Astrocyte (in vitro differentiated cells and primary cell): ENCODE results near the gene MRPL14. TPM values are rescaled to one million over a fixed set of nuclear protein-coding genes. Genes with fewer than 3 reads are reported as not detected.

ENCODE experiments used
- DNase-seq: peaks from one replicate; pipeline ENCODE4 v3.0.0-alpha.2; 2010; ENCODE audit warnings: low read depth
- FAIRE-seq: peaks from 2 replicates; lab custom pipeline; 2011; peaks lifted over from hg19 to GRCh38; lab: Jason Lieb, UNC
- H2AFZ ChIP-seq: 2 replicates; pipeline ENCODE4 v1.6.0; 2012; ENCODE audit warnings: low read depth, low read length, inconsistent platforms
- H3K27ac ChIP-seq: 2 replicates; pipeline ENCODE4 v1.5.1; 2011; ENCODE audit warnings: low read depth, low read length, inconsistent platforms
- H3K27me3 ChIP-seq: 2 replicates; pipeline ENCODE4 v1.6.0; 2011; ENCODE audit warnings: low read length, inconsistent platforms; ENCODE audit not compliant: insufficient read depth
- H3K36me3 ChIP-seq: 2 replicates; pipeline ENCODE4 v1.5.1; 2011; ENCODE audit warnings: low read length, inconsistent platforms; ENCODE audit not compliant: insufficient read depth
- H3K4me1 ChIP-seq: 2 replicates; pipeline ENCODE4 v1.5.1; 2011; ENCODE audit warnings: low read length, inconsistent platforms; ENCODE audit not compliant: insufficient read depth
- H3K4me2 ChIP-seq: 2 replicates; pipeline ENCODE4 v1.6.0; 2012; ENCODE audit warnings: low read length, inconsistent platforms
- H3K4me3 ChIP-seq: 2 replicates; pipeline ENCODE4 v1.5.1; 2011; ENCODE audit warnings: low read depth, mild to moderate bottlenecking, low read length, inconsistent platforms; ENCODE audit not compliant: insufficient read depth
- H3K79me2 ChIP-seq: 2 replicates; pipeline ENCODE4 v1.6.0; 2012; ENCODE audit warnings: mild to moderate bottlenecking, low read length, inconsistent platforms; ENCODE audit not compliant: insufficient read depth
- H3K9ac ChIP-seq: 2 replicates; pipeline ENCODE4 v1.6.0; 2012; ENCODE audit warnings: mild to moderate bottlenecking, low read length, inconsistent platforms
- H3K9me3 ChIP-seq: 2 replicates; pipeline ENCODE4 v1.5.1; 2012; ENCODE audit warnings: low read depth, mild to moderate bottlenecking, low read length, inconsistent platforms; ENCODE audit not compliant: insufficient read depth
- H4K20me1 ChIP-seq: 2 replicates; pipeline ENCODE4 v1.6.0; 2012; ENCODE audit warnings: low read length, inconsistent platforms; ENCODE audit not compliant: insufficient read depth
- H3K27ac Mint-ChIP-seq: one replicate; pipeline ENCODE4 v1.8.0; 2021; ENCODE audit warnings: mild to moderate bottlenecking, mixed read lengths; ENCODE audit not compliant: unreplicated experiment
- H3K27me3 Mint-ChIP-seq: one replicate; pipeline ENCODE4 v1.8.0; 2021; ENCODE audit warnings: low read depth, mixed read lengths; ENCODE audit not compliant: unreplicated experiment
- H3K36me3 Mint-ChIP-seq: one replicate; pipeline ENCODE4 v1.8.0; 2021; ENCODE audit warnings: low read depth, mixed read lengths; ENCODE audit not compliant: unreplicated experiment
- H3K4me1 Mint-ChIP-seq: one replicate; pipeline ENCODE4 v1.8.0; 2021; ENCODE audit warnings: low read depth, mixed read lengths; ENCODE audit not compliant: unreplicated experiment
- H3K4me3 Mint-ChIP-seq: one replicate; pipeline ENCODE4 v1.8.0; 2021; ENCODE audit warnings: mild to moderate bottlenecking, moderate library complexity, mixed read lengths; ENCODE audit not compliant: unreplicated experiment
- H3K9me3 Mint-ChIP-seq: one replicate; pipeline ENCODE4 v1.8.0; 2021; ENCODE audit warnings: mild to moderate bottlenecking, mixed read lengths; ENCODE audit not compliant: unreplicated experiment
- EZH2 ChIP-seq: IDR thresholded peaks from 2 replicates; pipeline ENCODE4 v1.6.1; 2012; ENCODE audit warnings: mild to moderate bottlenecking, low read length, inconsistent platforms; ENCODE audit not compliant: insufficient read depth
- total RNA-seq: library from RNA; stranded (reverse); gene quantifications from 2 replicates; pipeline ENCODE4 v1.2.1, GENCODE V29; 2021
- TF ChIP-seq, protein P1 (sequence below): IDR thresholded peaks from 2 replicates; pipeline ENCODE4 v1.5.1; 2011; ENCODE audit warnings: low read depth, mild to moderate bottlenecking, inconsistent platforms, low read length, moderate library complexity; ENCODE audit not compliant: insufficient read depth

The MRPL14 gene
- total RNA-seq, 1 donor from 2014 or later: 56.1 TPM

DNA sequence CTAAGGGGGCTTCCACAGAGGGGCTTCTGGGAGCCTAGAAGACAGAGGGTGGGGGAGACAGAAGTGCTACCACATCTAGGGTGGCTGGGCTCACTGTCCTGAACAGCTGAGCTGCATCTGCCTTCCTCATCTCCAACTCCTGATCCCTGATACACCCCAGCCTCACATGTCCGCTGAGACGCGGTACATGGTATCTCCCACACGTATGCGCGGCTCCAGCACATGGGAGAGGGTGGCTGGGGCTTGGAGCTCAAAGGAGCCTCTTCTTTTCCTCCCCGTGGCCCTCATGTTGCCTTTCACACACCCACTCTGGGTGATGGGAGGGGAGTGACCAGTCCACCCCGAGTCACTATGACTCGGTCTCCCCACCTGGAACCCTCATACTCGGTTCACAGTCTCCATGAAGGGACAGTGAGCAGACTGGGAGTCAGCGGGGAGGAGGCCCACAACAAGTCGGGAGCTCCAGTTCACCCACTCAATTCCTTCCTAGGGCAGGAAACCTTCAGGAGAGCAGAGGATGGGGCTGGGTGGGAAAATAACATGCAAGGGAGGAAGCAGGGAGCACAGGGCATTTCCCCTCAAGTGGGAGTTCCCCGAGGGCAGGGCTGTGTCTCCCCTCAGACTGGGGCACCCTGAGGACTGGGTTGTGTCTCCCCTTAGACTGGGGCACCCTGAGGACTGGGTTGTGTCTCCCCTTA, 61.7 kb downstream of the MRPL14 start:
- Histone ChIP-seq H3K4me2 (no peak overlapping the region), H3K9ac (peak overlapping the region; percentile 58), H3K4me3 (no peak overlapping the region), H3K36me3 (no peaks in the 10 kb centered on the region), H2AFZ (no peak overlapping the region), H3K9me3 (no peaks in the 10 kb centered on the region), H4K20me1 (no peaks in the 10 kb centered on the region), H3K27ac (peak overlapping the region; percentile 81), H3K79me2 (no peaks in the 10 kb centered on the region), H3K27me3 (no peaks in the 10 kb centered on the region), H3K4me1 (peaks cover 50% of the 10 kb centered on the region)
- Mint-ChIP-seq H3K4me3 (no peak overlapping the region), H3K27me3 (peaks cover 2% of the 10 kb centered on the region), H3K4me1 (peaks cover 28% of the 10 kb centered on the region), H3K9me3 (no peaks in the 10 kb centered on the region), H3K27ac (peak overlapping the region; percentile 83), H3K36me3 (no peaks in the 10 kb centered on the region)
- DNase-seq (no peak), FAIRE-seq (no peak)
- TF ChIP-seq, protein P1, sequence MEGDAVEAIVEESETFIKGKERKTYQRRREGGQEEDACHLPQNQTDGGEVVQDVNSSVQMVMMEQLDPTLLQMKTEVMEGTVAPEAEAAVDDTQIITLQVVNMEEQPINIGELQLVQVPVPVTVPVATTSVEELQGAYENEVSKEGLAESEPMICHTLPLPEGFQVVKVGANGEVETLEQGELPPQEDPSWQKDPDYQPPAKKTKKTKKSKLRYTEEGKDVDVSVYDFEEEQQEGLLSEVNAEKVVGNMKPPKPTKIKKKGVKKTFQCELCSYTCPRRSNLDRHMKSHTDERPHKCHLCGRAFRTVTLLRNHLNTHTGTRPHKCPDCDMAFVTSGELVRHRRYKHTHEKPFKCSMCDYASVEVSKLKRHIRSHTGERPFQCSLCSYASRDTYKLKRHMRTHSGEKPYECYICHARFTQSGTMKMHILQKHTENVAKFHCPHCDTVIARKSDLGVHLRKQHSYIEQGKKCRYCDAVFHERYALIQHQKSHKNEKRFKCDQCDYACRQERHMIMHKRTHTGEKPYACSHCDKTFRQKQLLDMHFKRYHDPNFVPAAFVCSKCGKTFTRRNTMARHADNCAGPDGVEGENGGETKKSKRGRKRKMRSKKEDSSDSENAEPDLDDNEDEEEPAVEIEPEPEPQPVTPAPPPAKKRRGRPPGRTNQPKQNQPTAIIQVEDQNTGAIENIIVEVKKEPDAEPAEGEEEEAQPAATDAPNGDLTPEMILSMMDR: no peak
- TF ChIP-seq EZH2: no peak

DNA sequence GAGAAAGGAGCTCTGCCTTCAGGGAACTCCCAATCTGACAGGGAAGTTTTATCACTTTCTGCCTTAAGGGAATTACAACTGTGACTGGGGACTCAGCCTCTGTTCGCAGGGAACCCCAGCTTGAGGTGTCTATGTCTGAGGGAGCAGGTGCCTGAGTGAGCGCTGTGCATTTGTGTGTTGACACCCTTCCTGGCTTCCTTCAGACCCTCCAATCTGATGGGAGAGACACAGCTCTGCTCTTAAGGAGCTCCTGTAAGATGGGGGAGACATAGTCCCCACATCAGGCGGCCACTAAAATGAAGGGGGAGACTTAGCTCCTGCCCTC, 62.3 kb downstream of the MRPL14 start:
- no peaks in the 10 kb centered on the region for H3K79me2 ChIP-seq
- peak overlapping the region; percentile 58 for H3K9ac ChIP-seq
- H3K4me1 ChIP-seq: peaks cover 51% of the 10 kb centered on the region
- peak overlapping the region; percentile 83 for H3K27ac Mint-ChIP-seq
- peaks cover 30% of the 10 kb centered on the region for H3K4me1 Mint-ChIP-seq
- H3K4me2 ChIP-seq: peak overlapping the region; percentile 39
- peak overlapping the region; percentile 81 for H3K27ac ChIP-seq
- no peaks in the 10 kb centered on the region for H4K20me1 ChIP-seq
- H3K9me3 ChIP-seq: no peaks in the 10 kb centered on the region
- no peak for FAIRE-seq
- H3K36me3 Mint-ChIP-seq: no peaks in the 10 kb centered on the region
- TF ChIP-seq EZH2: no peak
- TF ChIP-seq, protein P1: no peak
- H3K27me3 Mint-ChIP-seq: peaks cover 2% of the 10 kb centered on the region
- H3K9me3 Mint-ChIP-seq: peaks cover 3% of the 10 kb centered on the region
- no peaks in the 10 kb centered on the region for H3K36me3 ChIP-seq
- H2AFZ ChIP-seq: no peak overlapping the region
- DNase-seq: no peak
- no peak overlapping the region for H3K4me3 ChIP-seq
- no peaks in the 10 kb centered on the region for H3K27me3 ChIP-seq
- no peak overlapping the region for H3K4me3 Mint-ChIP-seq
